K562 (cell line): ENCODE results near the gene MLST8. TPM values are rescaled to one million over a fixed set of nuclear protein-coding genes. Genes with fewer than 3 reads are reported as not detected.

ENCODE experiments used
- ATAC-seq: fragments of 200-7000 bp; cut with Tn5 transposase; 3 replicates; pipeline ENCODE4 v1.9.1; 2020; ENCODE audit warnings: moderate library complexity
- BruUV-seq: library from RNA; stranded (reverse); fragments of 400-500 nt; replicated peaks from 2 replicates; lab custom pipeline; 2021; lab: Mats Ljungman, UMichigan
- CTCF ChIA-PET: fragments of 300-600 bp; formaldehyde crosslinking; extraction: SDS; loops from one replicate; lab custom pipeline; 2021; ENCODE audit warnings: low intra/inter-chr PET ratio; lab: Yijun Ruan, JAX
- POLR2A ChIA-PET: fragments of 300-600, 350-650 bp; sonication (Branson Sonifier 250); formaldehyde crosslinking; extraction: SDS; loops from one replicate; lab custom pipeline; 2021; ENCODE audit warnings: antibody characterized with exemption, inconsistent platforms; lab: Yijun Ruan, JAX
- DNase-seq, 4 experiments: peaks; one replicate each; pipeline versions ENCODE4 v3.0.0 to v3.0.0-alpha.2; 2011 to 2018; ENCODE audit warnings: low spot score in 3 of 4, mixed read lengths in 3 of 4; ENCODE audit errors: extremely low read depth in 1 of 4
- FAIRE-seq: peaks from 2 replicates; lab custom pipeline; 2011; peaks lifted over from hg19 to GRCh38; lab: Jason Lieb, UNC
- H2AFZ ChIP-seq: 2 replicates; pipeline ENCODE4 v1.6.0; 2011; ENCODE audit warnings: low read depth, low read length, control low read depth, inconsistent platforms
- H3K27ac ChIP-seq: fragments of 200-600 bp; 3 replicates; pipeline ENCODE4 v1.8.0; 2011; ENCODE audit warnings: low read depth, mild to moderate bottlenecking, control low read depth, inconsistent platforms, low read length, moderate library complexity, mixed read lengths; ENCODE audit errors: extremely low read depth
- H3K27me3 ChIP-seq, 2 experiments: fragments of 300-600 bp in 1 of 2; 2 replicates in 1 of 2; 3 replicates in 1 of 2; pipeline versions ENCODE4 v1.6.0 to v1.8.0; 2011; ENCODE audit warnings: inconsistent platforms in 2 of 2, low read length in 2 of 2, mild to moderate bottlenecking in 1 of 2, mixed read lengths in 1 of 2, moderate library complexity in 1 of 2; ENCODE audit not compliant: control insufficient read depth in 2 of 2, insufficient read depth in 2 of 2
- H3K36me3 ChIP-seq: fragments of 300-600 bp; 3 replicates; pipeline ENCODE4 v1.8.0; 2011; ENCODE audit warnings: mild to moderate bottlenecking, low read length, inconsistent platforms; ENCODE audit not compliant: control insufficient read depth, insufficient read depth
- H3K4me1 ChIP-seq, 2 experiments: fragments of 200-600 bp in 1 of 2; replicated peaks in 1 of 2; 2 replicates in 1 of 2; 3 replicates in 1 of 2; pipeline versions ENCODE4 v1.5.1 to v1.8.0; 2011; ENCODE audit warnings: inconsistent platforms in 2 of 2, low read length in 2 of 2, mild to moderate bottlenecking in 1 of 2, mixed read lengths in 1 of 2, moderate library complexity in 1 of 2; ENCODE audit not compliant: control insufficient read depth in 2 of 2, insufficient read depth in 2 of 2
- H3K4me2 ChIP-seq: 2 replicates; pipeline ENCODE4 v1.6.1; 2011; ENCODE audit warnings: low read length, control low read depth, inconsistent platforms, mixed read lengths; ENCODE audit not compliant: insufficient read depth
- H3K4me3 ChIP-seq: fragments of 200-600 bp; sonication (generic), shearing (Covaris generic); 2 replicates; pipeline ENCODE4 v1.5.1; 2016; ENCODE audit warnings: control low read depth, inconsistent platforms
- H3K79me2 ChIP-seq: fragments of 200-600 bp; 3 replicates; pipeline ENCODE4 v1.8.0; 2011; ENCODE audit warnings: low read length, inconsistent platforms; ENCODE audit not compliant: control insufficient read depth, insufficient read depth
- H3K9ac ChIP-seq, 2 experiments: 2 replicates each; pipeline versions ENCODE4 v1.6.0 to v1.6.1; 2011; ENCODE audit warnings: low read depth in 2 of 2, low read length in 2 of 2, control low read depth in 1 of 2, inconsistent platforms in 1 of 2, mild to moderate bottlenecking in 1 of 2, mixed read lengths in 1 of 2; ENCODE audit not compliant: insufficient read depth in 1 of 2
- H3K9me1 ChIP-seq: one replicate; pipeline ENCODE4 v1.6.0; 2011; ENCODE audit warnings: inconsistent platforms, mild to moderate bottlenecking, low read length, moderate library complexity; ENCODE audit not compliant: control insufficient read depth, insufficient read depth
- H3K9me3 ChIP-seq: replicated peaks from 2 replicates; pipeline ENCODE4 v1.5.1; 2011; ENCODE audit warnings: low read depth, low read length, inconsistent platforms; ENCODE audit not compliant: control insufficient read depth, insufficient read depth
- H4K20me1 ChIP-seq: replicated peaks from 2 replicates; pipeline ENCODE4 v1.6.1; 2011; ENCODE audit warnings: low read length, inconsistent platforms, mixed read lengths; ENCODE audit not compliant: control insufficient read depth, insufficient read depth
- RBFOX2 ChIP-seq: fragments of 200-400 bp; formaldehyde crosslinking; IDR thresholded peaks from 2 replicates; pipeline ENCODE4 v1.6.1; 2017; ENCODE audit warnings: low read depth, mild to moderate bottlenecking, low read length, moderate library complexity
- STAT5B ChIP-seq: fragments of 250-450 bp; sonication (Bioruptor Pico); IDR thresholded peaks from 2 replicates; pipeline ENCODE4 v1.8.0; 2021; ENCODE audit warnings: mild to moderate bottlenecking, inconsistent platforms
- TCF15 ChIP-seq: fragments of 250-450 bp; sonication (Bioruptor Pico); IDR thresholded peaks from 2 replicates; pipeline ENCODE4 v1.8.0; 2022; ENCODE audit warnings: moderate library complexity, mild to moderate bottlenecking, inconsistent platforms
- WGBS: fragments of 100-300 bp; shearing (Covaris generic); methylation state at CpG from one replicate; pipeline ENCODE4 v1.1.6; 2016; ENCODE audit warnings: low coverage, mixed read lengths; ENCODE audit not compliant: insufficient coverage; ENCODE audit errors: missing lambda C conversion rate; 5-methylcytosine and 5-hydroxymethylcytosine counted together
- in situ Hi-C: fragments of 300-500 bp; cut with MboI; formaldehyde crosslinking; loops from 4 replicates; pipeline ENCODE4 v1.15.0; 2018; ENCODE audit warnings: inconsistent platforms, mixed read lengths
- intact Hi-C: fragments of 100-400 bp; cut with micrococcal nuclease; formaldehyde crosslinking; loops from 2 replicates; pipeline ENCODE4 v1.14.2; 2022
- polyA plus RNA-seq, 8 experiments: library from polyadenylated mRNA; depleted of rRNA in 4 of 8; stranded (reverse) in 5 of 8; unstranded in 3 of 8; fragments of >200 nt; fragmentation: Nextera tagmentation in 2 of 8; fragmentation: Illumina TruSeq in 1 of 8; extraction: Ambion mirVana in 2 of 8; extraction: Trizol in 1 of 8; gene quantifications; 2 replicates each; pipeline versions ENCODE4 v1.2.1 to v1.2.3, GENCODE V29; 2011 to 2014; ENCODE audit warnings: inconsistent platforms in 1 of 8, missing spikeins in 1 of 8
- total RNA-seq, 7 experiments: library from RNA; depleted of rRNA in 6 of 7; stranded (reverse); fragments of >200 nt in 6 of 7; fragmentation: Illumina TruSeq in 2 of 7; extraction: Trizol in 2 of 7; gene quantifications; 2 replicates each; pipeline versions ENCODE4 v1.2.1 to v1.2.3, GENCODE V29; 2011 to 2021; ENCODE audit warnings: low replicate concordance in 1 of 7

The MLST8 gene
- total and polyA plus RNA-seq, 9 of the 15 experiments (the other 6 are each of a cell fraction or from before 2014, with no cell fraction given): 1.5 to 116 (median 43.3) TPM

- Histone ChIP-seq H3K36me3 (peaks cover 93% of the 10 kb centered on the region; the same call in 2 of the 3 replicates), H3K27me3 (no peaks in the 10 kb centered on the region), H3K4me2 (no peak overlapping the region), H3K9me1 (no peaks in the 10 kb centered on the region), H3K4me3 (no peak overlapping the region), H3K9ac (peak overlapping the region in 1 of 2 experiments; percentile 35; a peak in 1 of 4 replicates), H3K9me3 (no peaks in the 10 kb centered on the region), H2AFZ (no peak overlapping the region), H3K27ac (no peak overlapping the region), H3K79me2 (peaks cover 24% of the 10 kb centered on the region), H3K4me1 (peaks cover 3 to 58% of the 10 kb centered on the region in 2 experiments; a peak in 3 of 5 replicates), H4K20me1 (peaks cover 7% of the 10 kb centered on the region)
- peak; percentile 47; the same call in 1 of the 2 replicates for TF ChIP-seq RBFOX2
- TF ChIP-seq STAT5B (CRISPR knock-in tag): no peak
- TF ChIP-seq TCF15 (CRISPR knock-in tag): no peak
- no peak for DNase-seq
- ChIA-PET POLR2A (interaction anchor here (1.1 to 3.7 kb wide), 3 partner anchors 8 to 13 kb away, joined by 3 to 29 read pairs (median 19); partner anchors contain the start of gene E4F1), CTCF (no interaction called here)
- BruUV-seq: no TSS peak
- in situ Hi-C loops: no loop called here
- 90% methylated on average over 21 of the region's 29 CpGs for WGBS
- intact Hi-C loops: no loop called here
- FAIRE-seq: no peak
- no peak for ATAC-seq
These were observed 26.0 kb downstream of the MLST8 start for GRCh38 chr16:2231016-2231931.
